Skeletal muscle cell (primary cell): ENCODE results near the gene C2CD5.

Source experiments
- DNase-seq: peaks from one replicate; pipeline ENCODE4 v3.0.0-alpha.2; 2010; ENCODE audit warnings: low read depth
- H3K4me3 ChIP-seq: 2 replicates; pipeline ENCODE4 v1.5.1; 2011; ENCODE audit warnings: low read depth, mild to moderate bottlenecking, control low read depth, low read length, moderate library complexity

Gene C2CD5

GRCh38 chr12:22536971-22537544 is 7.3 kb downstream of the C2CD5 start:
- no peak for DNase-seq
- no peak overlapping the region for H3K4me3 ChIP-seq

- DNase-seq: no peak
These were observed 7.9 kb downstream of the C2CD5 start for GRCh38 chr12:22536346-22536945.

GRCh38 chr12:22535478-22535877 is 8.9 kb downstream of the C2CD5 start:
- H3K4me3 ChIP-seq: no peak overlapping the region
- no peak for DNase-seq

More at GRCh38 chr12:22536346-22536945, 7.9 kb downstream of the C2CD5 start:
- H3K4me3 ChIP-seq: no peak overlapping the region

GRCh38 chr12:22535038-22535437 is 9.3 kb downstream of the C2CD5 start:
- H3K4me3 ChIP-seq: no peak overlapping the region
- no peak for DNase-seq

- no peak for DNase-seq
- H3K4me3 ChIP-seq: no peak overlapping the region
These were observed 11.2 kb downstream of the C2CD5 start for GRCh38 chr12:22533155-22533554.

- H3K4me3 ChIP-seq: no peak overlapping the region
- no peak for DNase-seq
These were observed 12.0 kb downstream of the C2CD5 start for GRCh38 chr12:22532317-22532716.

GRCh38 chr12:22531205-22531604 is 13.1 kb downstream of the C2CD5 start:
- no peak overlapping the region for H3K4me3 ChIP-seq
- no peak for DNase-seq

GRCh38 chr12:22529281-22530060 is 14.9 kb downstream of the C2CD5 start:
- DNase-seq: no peak
- no peak overlapping the region for H3K4me3 ChIP-seq

GRCh38 chr12:22527999-22528398 is 16.3 kb downstream of the C2CD5 start:
- DNase-seq: no peak
- no peak overlapping the region for H3K4me3 ChIP-seq

- no peak for DNase-seq
- H3K4me3 ChIP-seq: no peak overlapping the region
These were observed 17.5 kb downstream of the C2CD5 start for GRCh38 chr12:22526836-22527235.

- no peak for DNase-seq
- H3K4me3 ChIP-seq: no peak overlapping the region
These were observed 18.9 kb downstream of the C2CD5 start for GRCh38 chr12:22525426-22525825.

- H3K4me3 ChIP-seq: no peak overlapping the region
- DNase-seq: peak; percentile 83
These were observed 25.3 kb downstream of the C2CD5 start for GRCh38 chr12:22518998-22519397.

GRCh38 chr12:22518060-22518719 is 26.2 kb downstream of the C2CD5 start:
- H3K4me3 ChIP-seq: no peak overlapping the region
- peak; percentile 22 for DNase-seq

- no peak for DNase-seq
- no peak overlapping the region for H3K4me3 ChIP-seq
These were observed 29.5 kb downstream of the C2CD5 start for GRCh38 chr12:22514875-22515274.

GRCh38 chr12:22505826-22506225 is 38.5 kb downstream of the C2CD5 start:
- DNase-seq: no peak
- H3K4me3 ChIP-seq: no peak overlapping the region

GRCh38 chr12:22500100-22500499 is 44.2 kb downstream of the C2CD5 start:
- no peak overlapping the region for H3K4me3 ChIP-seq
- DNase-seq: no peak

- no peak overlapping the region for H3K4me3 ChIP-seq
- DNase-seq: no peak
These were observed 44.9 kb downstream of the C2CD5 start for GRCh38 chr12:22499445-22499844.

- DNase-seq: no peak
These were observed 50.0 kb downstream of the C2CD5 start for GRCh38 chr12:22494319-22494718.

GRCh38 chr12:22491034-22491433 is 53.3 kb downstream of the C2CD5 start:
- DNase-seq: no peak

More at GRCh38 chr12:22494319-22494718, 50.0 kb downstream of the C2CD5 start:
- H3K4me3 ChIP-seq: no peak overlapping the region

GRCh38 chr12:22488478-22488877 is 55.9 kb downstream of the C2CD5 start:
- DNase-seq: no peak
- H3K4me3 ChIP-seq: no peak overlapping the region

More at GRCh38 chr12:22491034-22491433, 53.3 kb downstream of the C2CD5 start:
- H3K4me3 ChIP-seq: no peak overlapping the region
